Breast epithelium (tissue), 4 donors: Measurements from ENCODE around the gene PLTP. TPM values are rescaled to one million over a fixed set of nuclear protein-coding genes. Genes with fewer than 3 reads are reported as not detected.
A peak's percentile ranks its signal among the peaks of the same experiment; 100 is the strongest.
"Not testable (repeated sequence)": the region's sequence is repeated elsewhere in the genome, so short reads cannot be mapped to it uniquely, and the experiment has no call there.

Experiments
- DNase-seq, 2 donors: peaks; one replicate each; pipeline ENCODE4 v3.0.0-alpha.2; 2019; ENCODE audit warnings: low spot score in 2 of 2
- H3K27ac ChIP-seq, 2 donors: fragments of 200-600 bp; sonication (generic) in 1 of 2; one replicate each; pipeline ENCODE4 v1.5.1; 2016 to 2019; ENCODE audit warnings: mild to moderate bottlenecking in 1 of 2
- H3K27me3 ChIP-seq, 2 donors: fragments of 200-600 bp; sonication (generic) in 1 of 2; one replicate each; pipeline versions ENCODE4 v1.5.1 to v1.6.0; 2017 to 2019; ENCODE audit warnings: control low read depth in 1 of 2, mild to moderate bottlenecking in 1 of 2
- H3K36me3 ChIP-seq: fragments of 200-600 bp; one replicate; pipeline ENCODE4 v1.5.1; 2019
- H3K4me1 ChIP-seq, 2 donors: fragments of 200-600 bp; sonication (generic); one replicate each; pipeline ENCODE4 v1.5.1; 2016 to 2019; ENCODE audit warnings: control low read depth in 1 of 2
- H3K4me3 ChIP-seq, 3 donors: fragments of 200-600 bp; sonication (generic); 1 replicate in 2 of 3; 2 replicates in 1 of 3; pipeline ENCODE4 v1.5.1; 2016 to 2019; ENCODE audit warnings: mild to moderate bottlenecking in 3 of 3, moderate library complexity in 2 of 3
- H3K9me3 ChIP-seq, 2 donors: fragments of 200-600 bp; sonication (generic) in 1 of 2; one replicate each; pipeline ENCODE4 v1.5.1; 2016 to 2019; ENCODE audit warnings: control low read depth in 1 of 2
- POLR2A ChIP-seq: fragments of 450-650 bp; IDR thresholded peaks from one replicate; pipeline ENCODE4 v1.6.1; 2016; ENCODE audit warnings: antibody characterized with exemption, mild to moderate bottlenecking, moderate library complexity
- POLR2AphosphoS5 ChIP-seq, 3 donors: sonication (generic); formaldehyde crosslinking; IDR thresholded peaks; one replicate each; pipeline ENCODE4 v1.6.1; 2017; ENCODE audit warnings: antibody characterized with exemption in 3 of 3
- intact Hi-C: fragments of 100-400 bp; cut with DNase I; formaldehyde crosslinking; loops from one replicate; pipeline ENCODE4 v1.15.1; 2023; ENCODE audit warnings: low total_unique reads
- total RNA-seq, 3 donors: library from RNA; depleted of rRNA; stranded (reverse); fragments of >200 nt; gene quantifications; one replicate each; pipeline ENCODE4 v1.1.0, GENCODE V29; 2016
- TF ChIP-seq, protein P1 (sequence below), 3 donors: fragments of 450-650 bp; IDR thresholded peaks; one replicate each; pipeline ENCODE4 v1.5.1; 2016 to 2017; ENCODE audit warnings: antibody characterized with exemption in 3 of 3, mild to moderate bottlenecking in 3 of 3, moderate library complexity in 3 of 3

The PLTP gene
- total RNA-seq, 3 donors from 2014 or later: 78.3 to 405 (median 100.0) TPM

DNA sequence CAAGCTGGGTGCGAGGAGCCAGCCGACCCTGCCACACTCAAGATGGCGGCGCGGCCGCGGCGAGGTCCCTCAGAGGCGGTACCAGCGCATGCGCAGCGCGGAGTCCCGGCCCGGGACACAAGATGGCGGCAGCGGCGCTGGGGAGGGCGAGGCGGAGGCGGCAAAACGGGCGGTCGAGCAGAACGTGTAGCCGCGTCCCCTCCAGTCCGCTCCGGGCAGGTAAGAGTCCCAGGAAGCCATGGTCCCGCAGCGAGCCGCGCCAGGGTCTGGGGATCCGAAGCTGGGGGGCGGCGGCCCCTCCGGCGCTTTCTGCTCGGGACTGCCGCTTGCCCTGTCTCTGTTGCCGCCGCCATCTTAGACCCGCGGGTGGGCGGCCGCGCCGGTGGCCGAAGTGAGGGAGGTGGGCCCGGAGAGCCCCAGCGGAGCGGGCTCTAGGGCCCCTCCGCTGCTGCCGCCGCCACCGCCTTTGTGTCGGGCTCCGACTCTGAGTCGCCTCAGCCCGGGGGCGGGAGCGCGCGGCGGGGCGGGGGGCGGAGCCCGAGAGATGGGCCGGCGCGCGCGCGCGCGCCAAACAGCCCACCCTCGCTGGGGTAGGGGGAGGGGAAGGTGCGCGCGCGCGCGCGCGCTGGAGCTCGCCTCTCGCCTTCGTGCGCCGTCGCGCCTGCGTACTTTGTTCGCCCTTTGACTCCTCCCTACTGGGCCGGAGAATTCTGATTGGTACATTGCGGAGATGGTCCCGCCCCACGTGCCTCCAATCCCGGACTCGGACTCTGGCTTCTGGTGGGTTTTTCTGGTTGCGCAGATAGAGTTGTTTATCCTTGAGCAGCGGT is 22.8 kb upstream of the PLTP start, which contains the start of gene PCIF1:
PCIF1 (plus strand) TSS at position 98 of the 830 bp plus-strand sequence. CDS start 4,317 bp downstream, outside the sequence.
- DNase-seq: peak; percentile 97
- H3K4me3 ChIP-seq: peak within 1 kb of the TSS; percentile 81 to 100 (median 98)
- peaks cover 10% of the 10 kb centered on the region for H3K36me3 ChIP-seq
- H3K4me1 ChIP-seq: no peaks in the 10 kb centered on the region
- peak; percentile 96 for TF ChIP-seq POLR2A
- peak; percentile 99 to 100 (median 100) for TF ChIP-seq POLR2AphosphoS5 (IDR thresholded peaks at IDR 0.05)
- TF ChIP-seq, protein P1, sequence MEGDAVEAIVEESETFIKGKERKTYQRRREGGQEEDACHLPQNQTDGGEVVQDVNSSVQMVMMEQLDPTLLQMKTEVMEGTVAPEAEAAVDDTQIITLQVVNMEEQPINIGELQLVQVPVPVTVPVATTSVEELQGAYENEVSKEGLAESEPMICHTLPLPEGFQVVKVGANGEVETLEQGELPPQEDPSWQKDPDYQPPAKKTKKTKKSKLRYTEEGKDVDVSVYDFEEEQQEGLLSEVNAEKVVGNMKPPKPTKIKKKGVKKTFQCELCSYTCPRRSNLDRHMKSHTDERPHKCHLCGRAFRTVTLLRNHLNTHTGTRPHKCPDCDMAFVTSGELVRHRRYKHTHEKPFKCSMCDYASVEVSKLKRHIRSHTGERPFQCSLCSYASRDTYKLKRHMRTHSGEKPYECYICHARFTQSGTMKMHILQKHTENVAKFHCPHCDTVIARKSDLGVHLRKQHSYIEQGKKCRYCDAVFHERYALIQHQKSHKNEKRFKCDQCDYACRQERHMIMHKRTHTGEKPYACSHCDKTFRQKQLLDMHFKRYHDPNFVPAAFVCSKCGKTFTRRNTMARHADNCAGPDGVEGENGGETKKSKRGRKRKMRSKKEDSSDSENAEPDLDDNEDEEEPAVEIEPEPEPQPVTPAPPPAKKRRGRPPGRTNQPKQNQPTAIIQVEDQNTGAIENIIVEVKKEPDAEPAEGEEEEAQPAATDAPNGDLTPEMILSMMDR (IDR thresholded peaks at IDR 0.05): peak in 2 of 3 donors; percentile 25 to 30
- peak within 1 kb of the TSS; percentile 100 for H3K27ac ChIP-seq
- no peaks in the 10 kb centered on the region for H3K27me3 ChIP-seq
- no peaks in the 10 kb centered on the region for H3K9me3 ChIP-seq
- intact Hi-C loops: loop anchor here (5.0 kb wide), 1 partner anchor 242 kb away; no protein-coding TSS in a partner anchor

DNA sequence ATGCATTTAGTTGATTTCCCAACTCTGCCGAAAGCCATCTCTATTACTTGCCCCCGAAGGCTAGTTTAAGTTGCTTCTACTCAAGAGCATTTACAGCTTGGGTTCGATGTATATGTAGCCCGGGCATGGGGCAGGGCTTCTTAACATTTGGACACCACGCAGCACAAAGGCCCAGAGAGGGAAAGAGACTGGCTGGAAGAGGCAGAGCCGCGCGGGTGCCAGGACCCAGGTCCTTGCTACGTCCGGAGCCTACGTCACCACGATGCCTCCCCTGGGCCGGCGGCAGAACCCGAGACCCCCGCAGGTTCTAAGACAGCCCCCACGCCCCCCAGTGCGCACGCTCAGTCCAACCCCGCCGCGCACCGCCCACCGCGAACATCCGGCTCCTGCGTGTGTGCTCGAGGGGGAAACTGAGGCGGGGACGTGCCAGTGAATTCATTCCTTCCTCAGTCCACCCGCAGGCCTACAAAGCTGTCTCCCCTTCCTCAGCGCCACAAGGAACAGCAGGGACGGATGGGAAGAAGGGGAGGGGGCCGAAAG is 22.2 kb upstream of the PLTP start:
- DNase-seq: peak in 1 of 2 donors; percentile 45
- Histone ChIP-seq H3K4me1 (no peaks in the 10 kb centered on the region), H3K27ac (peak overlapping the region; percentile 100), H3K4me3 (peak overlapping the region; percentile 81 to 100 (median 98)), H3K9me3 (no peaks in the 10 kb centered on the region), H3K36me3 (peaks cover 7% of the 10 kb centered on the region), H3K27me3 (no peaks in the 10 kb centered on the region)
- intact Hi-C loops: no loop called here
- TF ChIP-seq, protein P1 (IDR thresholded peaks at IDR 0.05): no peak
- TF ChIP-seq POLR2AphosphoS5 (IDR thresholded peaks at IDR 0.05) (no peak), POLR2A (no peak)

DNA sequence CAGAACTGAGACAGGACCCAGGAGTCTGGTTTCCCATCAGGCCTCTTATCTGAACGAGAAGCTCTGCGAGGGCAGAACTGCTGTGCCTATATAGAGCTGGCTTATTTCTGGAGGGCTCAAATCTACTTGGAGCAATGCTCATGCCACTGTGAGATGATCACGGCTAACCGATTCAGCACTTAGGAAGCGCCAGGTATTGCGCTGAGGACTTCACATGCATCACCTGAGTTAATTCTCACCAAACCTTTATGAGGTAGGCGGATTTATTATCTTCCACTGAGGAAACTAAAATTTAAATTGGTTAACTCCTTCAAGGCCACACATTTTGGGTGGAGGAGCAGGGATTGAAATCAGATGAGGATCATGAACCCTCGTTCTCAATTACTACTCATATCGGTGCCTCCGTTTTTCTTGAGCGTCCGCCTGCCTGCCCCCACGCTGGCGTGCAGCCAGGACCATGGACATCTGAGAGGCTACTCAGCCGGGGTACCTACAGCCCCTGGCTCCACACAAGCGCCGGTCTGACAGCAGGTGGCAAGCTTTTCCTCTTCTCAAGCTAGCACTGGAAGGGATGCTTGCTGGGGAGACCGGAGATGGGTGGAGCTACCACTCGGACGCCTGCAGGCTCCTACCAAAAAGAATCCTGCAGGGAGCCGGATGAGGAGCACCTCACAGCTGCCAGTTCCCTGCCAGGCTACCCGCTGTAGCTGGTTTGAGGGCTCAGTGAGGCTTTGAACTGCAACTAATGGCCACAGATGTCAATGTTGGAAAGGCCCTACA is 21.5 kb upstream of the PLTP start:
- no peaks in the 10 kb centered on the region for H3K4me1 ChIP-seq
- H3K9me3 ChIP-seq: no peaks in the 10 kb centered on the region
- H3K36me3 ChIP-seq: peaks cover 7% of the 10 kb centered on the region
- no peaks in the 10 kb centered on the region for H3K27me3 ChIP-seq
- H3K27ac ChIP-seq: peak overlapping the region; percentile 100
- intact Hi-C loops: no loop called here
- peak overlapping the region; percentile 81 to 100 (median 98) for H3K4me3 ChIP-seq
- TF ChIP-seq, protein P1 (IDR thresholded peaks at IDR 0.05): peak in 2 of 3 donors; percentile 19 to 36
- TF ChIP-seq POLR2A: no peak
- peak; percentile 64 to 71 for DNase-seq

DNA sequence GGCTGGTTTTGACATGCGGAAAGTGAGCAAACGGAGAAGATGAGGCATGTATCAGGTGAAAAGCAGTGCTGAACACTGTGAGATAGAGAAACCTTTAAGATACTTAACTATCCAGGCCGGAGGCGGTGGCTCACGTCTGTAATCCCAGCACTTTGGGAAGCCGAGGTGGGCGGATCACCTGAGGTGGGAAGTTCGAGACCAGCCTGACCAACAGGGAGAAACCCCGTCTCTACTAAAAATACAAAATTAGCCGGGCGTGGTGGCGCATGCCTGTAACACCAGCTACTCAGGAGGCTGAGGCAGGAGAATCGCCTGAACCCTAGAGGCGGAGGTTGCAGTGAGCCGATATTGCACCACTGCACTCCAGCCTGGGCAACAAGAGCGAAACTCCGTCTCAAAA is 19.7 kb upstream of the PLTP start:
- intact Hi-C loops, DNase-seq, H3K4me1 ChIP-seq, H3K36me3 ChIP-seq, H3K4me3 ChIP-seq, H3K9me3 ChIP-seq, H3K27ac ChIP-seq, H3K27me3 ChIP-seq: not testable (repeated sequence)

DNA sequence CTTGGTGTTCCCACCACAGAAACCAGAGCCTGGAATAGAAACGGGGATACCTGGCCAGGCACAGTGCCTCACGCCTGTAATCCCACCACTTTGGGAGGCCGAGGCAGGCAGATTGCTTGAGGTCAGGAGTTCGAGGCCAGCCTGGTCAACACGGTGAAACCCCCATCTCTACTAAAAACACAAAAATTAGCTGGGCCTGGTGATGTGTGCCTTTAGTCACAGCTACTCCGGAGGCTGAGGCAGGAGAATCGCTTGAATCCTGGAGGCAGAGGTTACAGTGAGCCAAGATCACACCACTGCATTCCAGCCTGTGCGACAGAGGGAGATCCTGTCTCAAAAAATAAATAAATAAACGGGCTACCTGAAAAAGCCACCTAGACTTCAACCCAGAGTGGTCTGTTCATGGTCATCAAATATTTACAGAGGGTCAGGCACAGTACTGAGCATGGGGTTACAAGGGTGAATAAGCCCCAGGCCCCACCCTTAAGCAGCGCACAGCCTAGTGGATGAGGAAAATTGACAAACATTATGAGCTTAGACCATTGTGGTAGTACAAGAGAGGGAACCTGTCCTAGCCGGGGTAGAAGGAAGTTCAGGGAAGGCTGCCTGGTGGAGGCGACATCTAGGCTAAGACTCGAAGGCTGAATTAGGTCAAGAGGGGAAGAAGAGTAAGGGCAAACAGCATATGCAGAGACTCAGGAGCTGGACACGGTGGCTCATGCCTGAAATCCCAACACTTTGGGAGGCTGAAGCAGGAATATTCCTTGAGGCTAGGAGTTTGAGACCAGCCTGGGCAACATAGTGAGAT is 15.3 kb upstream of the PLTP start:
- no peak for DNase-seq
- intact Hi-C loops: no loop called here

More for the DNA sequence above, 15.3 kb upstream of the PLTP start:
- Histone ChIP-seq H3K27me3 (no peaks in the 10 kb centered on the region), H3K4me3 (no peak overlapping the region), H3K4me1 (peaks cover 0 to 3% of the 10 kb centered on the region in 2 donors), H3K27ac (no peak overlapping the region), H3K9me3 (no peaks in the 10 kb centered on the region), H3K36me3 (no peaks in the 10 kb centered on the region)
- TF ChIP-seq POLR2AphosphoS5 (IDR thresholded peaks at IDR 0.05) (no peak), POLR2A (no peak)
- TF ChIP-seq, protein P1 (IDR thresholded peaks at IDR 0.05): no peak
